GM06990 (cell line): ENCODE data around the gene PDYN.
"Not testable (repeated sequence)": the region's sequence is repeated elsewhere in the genome, so short reads cannot be mapped to it uniquely, and the experiment has no call there.

Experiments used
- DNase-seq: peaks from one replicate; pipeline ENCODE4 v3.0.0-alpha.2; 2011; ENCODE audit not compliant: insufficient read length; ENCODE audit errors: extremely low read depth
- H3K27me3 ChIP-seq: replicated peaks from 2 replicates; pipeline ENCODE4 v1.6.0; 2011; ENCODE audit warnings: low read length; ENCODE audit not compliant: control insufficient read depth, insufficient read depth
- H3K36me3 ChIP-seq: 2 replicates; pipeline ENCODE4 v1.5.1; 2011; ENCODE audit warnings: low read length; ENCODE audit not compliant: control insufficient read depth, insufficient read depth
- H3K4me3 ChIP-seq: replicated peaks from 2 replicates; pipeline ENCODE4 v1.5.1; 2011; ENCODE audit warnings: low read depth, mild to moderate bottlenecking, control low read depth, low read length
- TF ChIP-seq, protein P1 (sequence below): IDR thresholded peaks from 2 replicates; pipeline ENCODE4 v1.5.1; 2011; ENCODE audit warnings: low read length, control low read depth, mild to moderate bottlenecking, inconsistent platforms; ENCODE audit not compliant: insufficient read depth, poor library complexity, severe bottlenecking

The PDYN gene

GRCh38 chr20:1993986-1994385 is at the start of gene PDYN:
Gene PDYN (minus strand): TSS chr20:1994058. CDS start chr20:1983084, 10,974 bp downstream.
- no peak for DNase-seq
- Histone ChIP-seq H3K36me3 (no peaks in the 10 kb centered on the region), H3K27me3 (peaks cover 1% of the 10 kb centered on the region), H3K4me3 (no peak within 1 kb of the TSS)
- TF ChIP-seq, protein P1, sequence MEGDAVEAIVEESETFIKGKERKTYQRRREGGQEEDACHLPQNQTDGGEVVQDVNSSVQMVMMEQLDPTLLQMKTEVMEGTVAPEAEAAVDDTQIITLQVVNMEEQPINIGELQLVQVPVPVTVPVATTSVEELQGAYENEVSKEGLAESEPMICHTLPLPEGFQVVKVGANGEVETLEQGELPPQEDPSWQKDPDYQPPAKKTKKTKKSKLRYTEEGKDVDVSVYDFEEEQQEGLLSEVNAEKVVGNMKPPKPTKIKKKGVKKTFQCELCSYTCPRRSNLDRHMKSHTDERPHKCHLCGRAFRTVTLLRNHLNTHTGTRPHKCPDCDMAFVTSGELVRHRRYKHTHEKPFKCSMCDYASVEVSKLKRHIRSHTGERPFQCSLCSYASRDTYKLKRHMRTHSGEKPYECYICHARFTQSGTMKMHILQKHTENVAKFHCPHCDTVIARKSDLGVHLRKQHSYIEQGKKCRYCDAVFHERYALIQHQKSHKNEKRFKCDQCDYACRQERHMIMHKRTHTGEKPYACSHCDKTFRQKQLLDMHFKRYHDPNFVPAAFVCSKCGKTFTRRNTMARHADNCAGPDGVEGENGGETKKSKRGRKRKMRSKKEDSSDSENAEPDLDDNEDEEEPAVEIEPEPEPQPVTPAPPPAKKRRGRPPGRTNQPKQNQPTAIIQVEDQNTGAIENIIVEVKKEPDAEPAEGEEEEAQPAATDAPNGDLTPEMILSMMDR: no peak

GRCh38 chr20:2042400-2042799 is 48.5 kb upstream of the PDYN start:
- peaks cover 3% of the 10 kb centered on the region for H3K27me3 ChIP-seq
- no peaks in the 10 kb centered on the region for H3K36me3 ChIP-seq
- TF ChIP-seq, protein P1: no peak
- no peak overlapping the region for H3K4me3 ChIP-seq
- DNase-seq: no peak

- TF ChIP-seq, protein P1: no peak
- H3K27me3 ChIP-seq: peaks cover 2% of the 10 kb centered on the region; the same call in 1 of the 2 replicates
These were observed 44.3 kb upstream of the PDYN start for GRCh38 chr20:2038161-2038560.

GRCh38 chr20:2037296-2037914 is 43.5 kb upstream of the PDYN start:
- no peak overlapping the region for H3K4me3 ChIP-seq
- H3K36me3 ChIP-seq: no peaks in the 10 kb centered on the region
- no peak for DNase-seq
- H3K27me3 ChIP-seq: peaks cover 2% of the 10 kb centered on the region; the same call in 1 of the 2 replicates
- TF ChIP-seq, protein P1: no peak

More at GRCh38 chr20:2038161-2038560, 44.3 kb upstream of the PDYN start:
- H3K4me3 ChIP-seq: no peak overlapping the region
- H3K36me3 ChIP-seq: no peaks in the 10 kb centered on the region
- no peak for DNase-seq

- not testable (repeated sequence) for DNase-seq, H3K36me3 ChIP-seq, H3K4me3 ChIP-seq, H3K27me3 ChIP-seq
These were observed 42.5 kb upstream of the PDYN start for GRCh38 chr20:2036357-2036756.

- DNase-seq: no peak
- no peaks in the 10 kb centered on the region for H3K27me3 ChIP-seq
- H3K36me3 ChIP-seq: no peaks in the 10 kb centered on the region
- no peak overlapping the region for H3K4me3 ChIP-seq
- TF ChIP-seq, protein P1: no peak
These were observed 38.3 kb upstream of the PDYN start for GRCh38 chr20:2032168-2032567.
